H1 (cell line): Measurements from ENCODE around the gene ZSCAN16.

Experiments used
- ASH2L ChIP-seq: fragments of 200-600, 300-600 bp; sonication (generic); IDR thresholded peaks from one replicate; pipeline ENCODE4 v1.7.1; 2017; ENCODE audit warnings: low read length
- CTCF ChIP-seq, 3 experiments: IDR thresholded peaks; 1 replicate in 2 of 3; 2 replicates in 1 of 3; pipeline versions ENCODE4 v1.5.1 to v1.6.1; 2011; ENCODE audit warnings: low read length in 3 of 3, mild to moderate bottlenecking in 3 of 3, inconsistent platforms in 2 of 3, low read depth in 1 of 3, moderate library complexity in 1 of 3; ENCODE audit not compliant: insufficient read depth in 1 of 3; ENCODE audit errors: control extremely low read depth in 1 of 3
- NRF1 ChIP-seq: IDR thresholded peaks from 2 replicates; pipeline ENCODE4 v1.6.1; 2011; ENCODE audit warnings: mild to moderate bottlenecking, low read depth, low read length, improper control_type of control experiment
- POLR2A ChIP-seq, 2 experiments: IDR thresholded peaks; 1 replicate in 1 of 2; 2 replicates in 1 of 2; pipeline ENCODE4 v1.6.1; 2011; ENCODE audit warnings: low read depth in 2 of 2, low read length in 2 of 2, mild to moderate bottlenecking in 2 of 2; ENCODE audit errors: control extremely low read depth in 1 of 2
- POLR2AphosphoS5 ChIP-seq: IDR thresholded peaks from 2 replicates; pipeline ENCODE4 v1.6.1; 2011; ENCODE audit warnings: low read depth, low read length
- YY1 ChIP-seq: IDR thresholded peaks from 2 replicates; pipeline ENCODE4 v1.6.1; 2011; ENCODE audit warnings: low read depth, mild to moderate bottlenecking, low read length

GRCh38 chr6:28158318-28158717, 33.9 kb downstream of the ZSCAN16 start:
- TF ChIP-seq CTCF (IDR thresholded peaks at IDR 0.05; ENCODE audit: control extremely low read depth in 1 of 3, insufficient read depth in 1 of 3, low read depth in 1 of 3, low read length in 3 of 3) = no peak
- TF ChIP-seq POLR2A (IDR thresholded peaks at IDR 0.05; ENCODE audit: control extremely low read depth in 1 of 2, low read depth in 2 of 2, low read length in 2 of 2) = no peak
- TF ChIP-seq ASH2L = no peak
- no peak for TF ChIP-seq NRF1
- no peak for TF ChIP-seq POLR2AphosphoS5
- no peak for TF ChIP-seq YY1
